ENCODE measurements around the gene GAS2L1.

DNA sequence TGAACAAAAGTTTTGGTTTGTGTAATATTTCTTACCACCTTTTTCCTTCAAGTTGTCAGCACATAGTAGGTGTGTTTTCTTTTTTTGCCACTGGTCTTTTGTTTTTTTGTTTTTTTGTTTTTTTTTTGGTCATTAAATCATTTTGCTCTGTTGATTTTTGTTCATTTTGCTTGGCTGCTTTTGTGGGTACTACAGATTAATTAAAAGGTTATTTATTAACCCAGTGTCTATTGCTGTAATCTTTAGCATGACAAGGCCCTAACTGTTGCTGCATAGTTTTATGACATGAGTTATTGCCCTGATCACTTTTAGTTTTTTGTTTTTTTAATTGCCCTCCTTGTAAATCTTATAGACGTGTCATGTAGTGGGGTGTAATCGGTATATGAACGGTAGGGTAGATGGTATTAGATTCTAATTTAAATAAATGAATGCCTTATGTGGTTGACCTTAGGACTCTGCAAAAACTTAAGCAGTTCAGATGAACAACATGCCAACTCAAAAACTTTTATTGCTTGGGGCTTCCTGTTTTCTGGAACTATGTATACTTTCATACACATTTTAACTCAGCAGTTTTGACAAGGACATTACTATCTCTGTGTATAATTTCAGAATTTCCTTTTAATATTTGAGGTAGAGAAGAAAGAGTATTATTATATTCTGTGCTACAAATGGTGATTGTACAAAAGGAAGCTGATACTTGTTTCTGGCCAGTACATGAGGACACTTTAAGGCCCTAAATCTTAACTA lies 30.5 kb upstream of the GAS2L1 start:
- TF ChIP-seq, protein P1, sequence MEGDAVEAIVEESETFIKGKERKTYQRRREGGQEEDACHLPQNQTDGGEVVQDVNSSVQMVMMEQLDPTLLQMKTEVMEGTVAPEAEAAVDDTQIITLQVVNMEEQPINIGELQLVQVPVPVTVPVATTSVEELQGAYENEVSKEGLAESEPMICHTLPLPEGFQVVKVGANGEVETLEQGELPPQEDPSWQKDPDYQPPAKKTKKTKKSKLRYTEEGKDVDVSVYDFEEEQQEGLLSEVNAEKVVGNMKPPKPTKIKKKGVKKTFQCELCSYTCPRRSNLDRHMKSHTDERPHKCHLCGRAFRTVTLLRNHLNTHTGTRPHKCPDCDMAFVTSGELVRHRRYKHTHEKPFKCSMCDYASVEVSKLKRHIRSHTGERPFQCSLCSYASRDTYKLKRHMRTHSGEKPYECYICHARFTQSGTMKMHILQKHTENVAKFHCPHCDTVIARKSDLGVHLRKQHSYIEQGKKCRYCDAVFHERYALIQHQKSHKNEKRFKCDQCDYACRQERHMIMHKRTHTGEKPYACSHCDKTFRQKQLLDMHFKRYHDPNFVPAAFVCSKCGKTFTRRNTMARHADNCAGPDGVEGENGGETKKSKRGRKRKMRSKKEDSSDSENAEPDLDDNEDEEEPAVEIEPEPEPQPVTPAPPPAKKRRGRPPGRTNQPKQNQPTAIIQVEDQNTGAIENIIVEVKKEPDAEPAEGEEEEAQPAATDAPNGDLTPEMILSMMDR (IDR thresholded peaks at IDR 0.05), result no peak
- TF ChIP-seq RCOR1 (IDR thresholded peaks at IDR 0.05; ENCODE audit: low read depth, low read length) (no peak), ESRRA (IDR thresholded peaks at IDR 0.05; ENCODE audit: borderline replicate concordance, low read length) (no peak), BHLHE40 (IDR thresholded peaks at IDR 0.05; ENCODE audit: low read depth, low read length) (no peak), EP300 (IDR thresholded peaks at IDR 0.05) (no peak)
- TF ChIP-seq, protein P2, sequence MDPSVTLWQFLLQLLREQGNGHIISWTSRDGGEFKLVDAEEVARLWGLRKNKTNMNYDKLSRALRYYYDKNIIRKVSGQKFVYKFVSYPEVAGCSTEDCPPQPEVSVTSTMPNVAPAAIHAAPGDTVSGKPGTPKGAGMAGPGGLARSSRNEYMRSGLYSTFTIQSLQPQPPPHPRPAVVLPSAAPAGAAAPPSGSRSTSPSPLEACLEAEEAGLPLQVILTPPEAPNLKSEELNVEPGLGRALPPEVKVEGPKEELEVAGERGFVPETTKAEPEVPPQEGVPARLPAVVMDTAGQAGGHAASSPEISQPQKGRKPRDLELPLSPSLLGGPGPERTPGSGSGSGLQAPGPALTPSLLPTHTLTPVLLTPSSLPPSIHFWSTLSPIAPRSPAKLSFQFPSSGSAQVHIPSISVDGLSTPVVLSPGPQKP (IDR thresholded peaks at IDR 0.05; ENCODE audit: low read depth, low read length), result no peak

All from A549 (cell line).